ENCODE measurements around the gene PLEKHA7. TPM values are rescaled to one million over a fixed set of nuclear protein-coding genes. Genes with fewer than 3 reads are reported as not detected.

Gene PLEKHA7
- polyA plus RNA-seq, 1 of the 3 experiments (the other 2 are of a cell fraction): 0.12 TPM

DNA sequence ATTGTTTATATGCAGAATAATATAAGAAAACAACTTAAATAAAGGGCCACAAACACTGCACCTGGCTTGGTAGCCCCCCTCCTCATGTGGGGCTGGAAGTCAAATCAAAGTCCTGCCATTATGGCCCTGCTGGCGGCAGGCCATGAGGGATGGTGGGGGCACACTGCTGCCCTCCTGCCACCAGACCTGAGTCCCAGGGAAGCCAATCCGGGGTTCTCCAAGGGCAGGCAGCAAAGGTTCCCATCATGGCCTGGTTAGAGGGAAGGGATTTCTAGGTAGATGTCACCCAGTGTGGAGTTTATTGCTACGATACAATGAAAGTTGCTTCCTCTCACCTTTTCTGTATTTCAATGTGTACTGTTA, 236.6 kb downstream of the PLEKHA7 start (continued):
- TF ChIP-seq, protein P1, sequence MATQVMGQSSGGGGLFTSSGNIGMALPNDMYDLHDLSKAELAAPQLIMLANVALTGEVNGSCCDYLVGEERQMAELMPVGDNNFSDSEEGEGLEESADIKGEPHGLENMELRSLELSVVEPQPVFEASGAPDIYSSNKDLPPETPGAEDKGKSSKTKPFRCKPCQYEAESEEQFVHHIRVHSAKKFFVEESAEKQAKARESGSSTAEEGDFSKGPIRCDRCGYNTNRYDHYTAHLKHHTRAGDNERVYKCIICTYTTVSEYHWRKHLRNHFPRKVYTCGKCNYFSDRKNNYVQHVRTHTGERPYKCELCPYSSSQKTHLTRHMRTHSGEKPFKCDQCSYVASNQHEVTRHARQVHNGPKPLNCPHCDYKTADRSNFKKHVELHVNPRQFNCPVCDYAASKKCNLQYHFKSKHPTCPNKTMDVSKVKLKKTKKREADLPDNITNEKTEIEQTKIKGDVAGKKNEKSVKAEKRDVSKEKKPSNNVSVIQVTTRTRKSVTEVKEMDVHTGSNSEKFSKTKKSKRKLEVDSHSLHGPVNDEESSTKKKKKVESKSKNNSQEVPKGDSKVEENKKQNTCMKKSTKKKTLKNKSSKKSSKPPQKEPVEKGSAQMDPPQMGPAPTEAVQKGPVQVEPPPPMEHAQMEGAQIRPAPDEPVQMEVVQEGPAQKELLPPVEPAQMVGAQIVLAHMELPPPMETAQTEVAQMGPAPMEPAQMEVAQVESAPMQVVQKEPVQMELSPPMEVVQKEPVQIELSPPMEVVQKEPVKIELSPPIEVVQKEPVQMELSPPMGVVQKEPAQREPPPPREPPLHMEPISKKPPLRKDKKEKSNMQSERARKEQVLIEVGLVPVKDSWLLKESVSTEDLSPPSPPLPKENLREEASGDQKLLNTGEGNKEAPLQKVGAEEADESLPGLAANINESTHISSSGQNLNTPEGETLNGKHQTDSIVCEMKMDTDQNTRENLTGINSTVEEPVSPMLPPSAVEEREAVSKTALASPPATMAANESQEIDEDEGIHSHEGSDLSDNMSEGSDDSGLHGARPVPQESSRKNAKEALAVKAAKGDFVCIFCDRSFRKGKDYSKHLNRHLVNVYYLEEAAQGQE (IDR thresholded peaks at IDR 0.05; ENCODE audit: low read depth, low read length): no peak

DNA sequence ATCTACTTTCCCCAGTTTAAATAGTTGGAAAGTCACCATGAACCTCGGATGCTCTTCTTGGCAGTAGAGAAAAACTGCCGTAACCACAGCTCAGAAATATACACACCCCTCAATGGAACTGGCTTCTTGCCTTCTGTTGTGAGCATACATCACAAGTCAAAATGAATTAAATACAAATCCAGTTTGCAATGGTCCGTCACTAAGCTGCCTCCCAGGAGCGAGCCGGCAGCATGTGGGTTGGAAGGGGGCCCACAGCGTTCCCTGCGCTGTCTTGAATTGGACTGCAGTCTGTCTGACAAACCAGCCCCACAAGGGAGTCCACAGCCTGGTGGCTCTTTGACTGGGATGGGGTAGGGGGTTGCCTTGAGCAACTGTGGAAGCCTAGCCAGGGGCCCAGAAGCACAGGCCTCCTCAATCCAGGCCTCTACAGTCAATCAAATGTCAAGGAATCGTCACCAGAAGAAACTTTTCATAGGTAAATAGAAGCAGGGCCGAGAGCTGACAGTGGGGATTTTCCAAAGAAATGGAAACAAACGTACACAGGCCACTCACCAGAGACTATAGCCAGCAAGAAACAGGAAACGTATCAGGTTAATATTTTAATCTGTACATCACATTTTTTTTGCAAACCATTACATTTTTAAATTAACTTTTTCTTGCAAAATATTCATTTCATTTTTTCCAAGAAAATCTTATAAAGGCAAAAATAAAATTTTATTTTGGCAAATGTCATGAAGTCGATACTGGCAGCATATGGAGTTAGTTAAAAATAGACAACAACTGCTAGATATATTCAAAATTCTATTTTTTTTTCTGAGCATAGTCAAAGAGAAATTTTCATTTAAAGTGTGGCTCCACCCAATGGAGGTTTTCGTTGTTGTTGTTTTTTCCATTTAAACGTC, 237.3 kb downstream of the PLEKHA7 start:
- DNase-seq: no peak
- TF ChIP-seq FOXJ3 (CRISPR knock-in tag; IDR thresholded peaks at IDR 0.05): no peak
- TF ChIP-seq, protein P2, sequence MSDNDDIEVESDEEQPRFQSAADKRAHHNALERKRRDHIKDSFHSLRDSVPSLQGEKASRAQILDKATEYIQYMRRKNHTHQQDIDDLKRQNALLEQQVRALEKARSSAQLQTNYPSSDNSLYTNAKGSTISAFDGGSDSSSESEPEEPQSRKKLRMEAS (IDR thresholded peaks at IDR 0.05; ENCODE audit: low read depth): no peak
- TF ChIP-seq RCOR1 (IDR thresholded peaks at IDR 0.05; ENCODE audit: low read length): no peak
- no peak for TF ChIP-seq GATA2 (CRISPR knock-in tag; IDR thresholded peaks at IDR 0.05)
- TF ChIP-seq, protein P3, sequence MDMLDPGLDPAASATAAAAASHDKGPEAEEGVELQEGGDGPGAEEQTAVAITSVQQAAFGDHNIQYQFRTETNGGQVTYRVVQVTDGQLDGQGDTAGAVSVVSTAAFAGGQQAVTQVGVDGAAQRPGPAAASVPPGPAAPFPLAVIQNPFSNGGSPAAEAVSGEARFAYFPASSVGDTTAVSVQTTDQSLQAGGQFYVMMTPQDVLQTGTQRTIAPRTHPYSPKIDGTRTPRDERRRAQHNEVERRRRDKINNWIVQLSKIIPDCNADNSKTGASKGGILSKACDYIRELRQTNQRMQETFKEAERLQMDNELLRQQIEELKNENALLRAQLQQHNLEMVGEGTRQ (IDR thresholded peaks at IDR 0.05; ENCODE audit: borderline replicate concordance, low read depth, low read length): no peak
- no peak for TF ChIP-seq EP300 (IDR thresholded peaks at IDR 0.05; ENCODE audit: borderline replicate concordance in 1 of 2, low read depth in 1 of 2, low read length in 1 of 2)
- TF ChIP-seq, protein P4, sequence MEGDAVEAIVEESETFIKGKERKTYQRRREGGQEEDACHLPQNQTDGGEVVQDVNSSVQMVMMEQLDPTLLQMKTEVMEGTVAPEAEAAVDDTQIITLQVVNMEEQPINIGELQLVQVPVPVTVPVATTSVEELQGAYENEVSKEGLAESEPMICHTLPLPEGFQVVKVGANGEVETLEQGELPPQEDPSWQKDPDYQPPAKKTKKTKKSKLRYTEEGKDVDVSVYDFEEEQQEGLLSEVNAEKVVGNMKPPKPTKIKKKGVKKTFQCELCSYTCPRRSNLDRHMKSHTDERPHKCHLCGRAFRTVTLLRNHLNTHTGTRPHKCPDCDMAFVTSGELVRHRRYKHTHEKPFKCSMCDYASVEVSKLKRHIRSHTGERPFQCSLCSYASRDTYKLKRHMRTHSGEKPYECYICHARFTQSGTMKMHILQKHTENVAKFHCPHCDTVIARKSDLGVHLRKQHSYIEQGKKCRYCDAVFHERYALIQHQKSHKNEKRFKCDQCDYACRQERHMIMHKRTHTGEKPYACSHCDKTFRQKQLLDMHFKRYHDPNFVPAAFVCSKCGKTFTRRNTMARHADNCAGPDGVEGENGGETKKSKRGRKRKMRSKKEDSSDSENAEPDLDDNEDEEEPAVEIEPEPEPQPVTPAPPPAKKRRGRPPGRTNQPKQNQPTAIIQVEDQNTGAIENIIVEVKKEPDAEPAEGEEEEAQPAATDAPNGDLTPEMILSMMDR (IDR thresholded peaks at IDR 0.05): no peak
- no peak for TF ChIP-seq MXI1 (IDR thresholded peaks at IDR 0.05; ENCODE audit: low read depth, low read length)
- TF ChIP-seq TEAD4 (IDR thresholded peaks at IDR 0.05; ENCODE audit: borderline replicate concordance, insufficient read depth): no peak
- no peak for TF ChIP-seq CHD2 (IDR thresholded peaks at IDR 0.05; ENCODE audit: low read length, partially characterized antibody)
- no peak for TF ChIP-seq ELF1 (IDR thresholded peaks at IDR 0.05)
- TF ChIP-seq RFX5 (IDR thresholded peaks at IDR 0.05; ENCODE audit: low read length): no peak
- TF ChIP-seq RAD21 (IDR thresholded peaks at IDR 0.05; ENCODE audit: low read length): no peak
- TF ChIP-seq YY1 (IDR thresholded peaks at IDR 0.05; ENCODE audit: low read depth): no peak
- no peak for TF ChIP-seq FOSL2 (IDR thresholded peaks at IDR 0.05; ENCODE audit: borderline replicate concordance, low read depth)
- TF ChIP-seq SIN3A (IDR thresholded peaks at IDR 0.05; ENCODE audit: borderline replicate concordance, low read depth, low read length): no peak
- no peak for TF ChIP-seq POLR2AphosphoS5 (IDR thresholded peaks at IDR 0.05; ENCODE audit: low read depth, low read length)
- Histone ChIP-seq H3K4me2 (no peak overlapping the region), H3K4me1 (ENCODE audit: control insufficient read depth in 1 of 2, insufficient read depth in 2 of 2, low read depth in 1 of 2, low read length in 1 of 2) (peaks cover 0 to 18% of the 10 kb centered on the region in 2 experiments; a peak in 1 of 4 replicates), H3K27ac (ENCODE audit: low read depth in 2 of 2, low read length in 1 of 2) (no peak overlapping the region), H3K27me3 (ENCODE audit: insufficient read depth) (no peaks in the 10 kb centered on the region), H3K4me3 (ENCODE audit: low read depth in 2 of 2, low read length in 1 of 2) (no peak overlapping the region), H3K36me3 (replicated peaks in 1 of 2; ENCODE audit: control insufficient read depth in 1 of 2, insufficient read depth in 2 of 2, low read length in 1 of 2) (no peaks in the 10 kb centered on the region), H4K20me1 (ENCODE audit: insufficient read depth) (no peaks in the 10 kb centered on the region), H2AFZ (ENCODE audit: low read depth) (no peak overlapping the region), H3K9me2 (no peaks in the 10 kb centered on the region), H3K79me2 (ENCODE audit: insufficient read depth) (no peaks in the 10 kb centered on the region), H3F3A (replicated peaks; ENCODE audit: insufficient read depth) (no peaks in the 10 kb centered on the region), H3K9ac (no peak overlapping the region), H3K9me3 (no peaks in the 10 kb centered on the region)
- 79% methylated on average over 14 of the region's 14 CpGs for WGBS (ENCODE audit: low lambda C conversion rate)
- ChIA-PET CTCF (interaction anchor here (1.1 to 2.1 kb wide), 3 partner anchors 8 to 44 kb away, joined by 3 to 14 read pairs (median 4); no protein-coding TSS in a partner anchor), POLR2A (no interaction called here)
